OCI-LY1 (cell line): ENCODE results near the gene RFX6.

Experiments
- H2AFZ ChIP-seq: fragments of 200-600 bp; sonication (generic), shearing (Covaris generic); 2 replicates; pipeline ENCODE4 v1.6.0; 2014; ENCODE audit warnings: antibody characterized with exemption, mild to moderate bottlenecking, low read length
- H3F3A ChIP-seq: fragments of 200-600 bp; sonication (generic), shearing (Covaris generic); 2 replicates; pipeline ENCODE4 v1.6.0; 2014; ENCODE audit warnings: mild to moderate bottlenecking, antibody characterized with exemption, low read length, moderate library complexity; ENCODE audit not compliant: insufficient read depth
- H3K27ac ChIP-seq: fragments of 200-600 bp; sonication (generic); 2 replicates; pipeline ENCODE4 v1.5.1; 2014; ENCODE audit warnings: low read length, mixed run types, mild to moderate bottlenecking, low read depth; ENCODE audit not compliant: poor library complexity, severe bottlenecking
- H3K27me3 ChIP-seq: fragments of 200-600 bp; sonication (generic); 2 replicates; pipeline ENCODE4 v1.6.0; 2014; ENCODE audit warnings: antibody characterized with exemption, mild to moderate bottlenecking, low read length, moderate library complexity; ENCODE audit not compliant: insufficient read depth
- H3K36me3 ChIP-seq: fragments of 200-600 bp; sonication (generic); 2 replicates; pipeline ENCODE4 v1.6.1; 2014; ENCODE audit warnings: mild to moderate bottlenecking, antibody characterized with exemption, low read length, moderate library complexity, mixed read lengths; ENCODE audit not compliant: insufficient read depth
- H3K4me1 ChIP-seq: fragments of 200-600 bp; sonication (generic); 2 replicates; pipeline ENCODE4 v1.5.1; 2014; ENCODE audit warnings: mild to moderate bottlenecking, low read length, moderate library complexity; ENCODE audit not compliant: insufficient read depth, severe bottlenecking
- H3K4me2 ChIP-seq: fragments of 200-600 bp; sonication (generic), shearing (Covaris generic); 2 replicates; pipeline ENCODE4 v1.6.1; 2014; ENCODE audit warnings: low read length
- H3K4me3 ChIP-seq: fragments of 200-600 bp; sonication (generic); 2 replicates; pipeline ENCODE4 v1.5.1; 2014; ENCODE audit warnings: low read length, low read depth, mild to moderate bottlenecking, mixed read lengths; ENCODE audit not compliant: poor library complexity, severe bottlenecking
- H3K79me2 ChIP-seq: fragments of 200-600 bp; shearing (Covaris generic); 2 replicates; pipeline ENCODE4 v1.6.1; 2016; ENCODE audit warnings: mixed run types, low read length, mixed read lengths; ENCODE audit not compliant: insufficient read depth
- H3K9ac ChIP-seq: fragments of 200-600 bp; sonication (generic), shearing (Covaris generic); 2 replicates; pipeline ENCODE4 v1.6.1; 2014; ENCODE audit warnings: mild to moderate bottlenecking, low read length, mixed read lengths
- H3K9me2 ChIP-seq: fragments of 200-600 bp; sonication (generic), shearing (Covaris generic); 2 replicates; pipeline ENCODE4 v1.6.1; 2014; ENCODE audit warnings: low read depth, mild to moderate bottlenecking, low read length, mixed read lengths
- H3K9me3 ChIP-seq: fragments of 200-600 bp; shearing (Covaris generic); 2 replicates; pipeline ENCODE4 v1.6.1; 2014; ENCODE audit warnings: low read length, mixed read lengths
- H4K20me1 ChIP-seq: fragments of 200-600 bp; sonication (generic), shearing (Covaris generic); 2 replicates; pipeline ENCODE4 v1.6.0; 2016; ENCODE audit warnings: mild to moderate bottlenecking, low read length; ENCODE audit not compliant: insufficient read depth
- EZH2 ChIP-seq: fragments of 200-600 bp; sonication (generic), shearing (Covaris generic); IDR thresholded peaks from 2 replicates; pipeline ENCODE4 v1.8.0; 2017; ENCODE audit warnings: borderline replicate concordance, mixed run types, mild to moderate bottlenecking, antibody characterized with exemption, low read length, moderate library complexity, mixed read lengths
- TF ChIP-seq, protein P1 (sequence below): fragments of 200-600 bp; sonication (generic), shearing (Covaris generic); IDR thresholded peaks from 2 replicates; pipeline ENCODE4 v1.5.1; 2017; ENCODE audit warnings: mild to moderate bottlenecking, antibody characterized with exemption, low read length, moderate library complexity, mixed read lengths

RFX6 gene

DNA sequence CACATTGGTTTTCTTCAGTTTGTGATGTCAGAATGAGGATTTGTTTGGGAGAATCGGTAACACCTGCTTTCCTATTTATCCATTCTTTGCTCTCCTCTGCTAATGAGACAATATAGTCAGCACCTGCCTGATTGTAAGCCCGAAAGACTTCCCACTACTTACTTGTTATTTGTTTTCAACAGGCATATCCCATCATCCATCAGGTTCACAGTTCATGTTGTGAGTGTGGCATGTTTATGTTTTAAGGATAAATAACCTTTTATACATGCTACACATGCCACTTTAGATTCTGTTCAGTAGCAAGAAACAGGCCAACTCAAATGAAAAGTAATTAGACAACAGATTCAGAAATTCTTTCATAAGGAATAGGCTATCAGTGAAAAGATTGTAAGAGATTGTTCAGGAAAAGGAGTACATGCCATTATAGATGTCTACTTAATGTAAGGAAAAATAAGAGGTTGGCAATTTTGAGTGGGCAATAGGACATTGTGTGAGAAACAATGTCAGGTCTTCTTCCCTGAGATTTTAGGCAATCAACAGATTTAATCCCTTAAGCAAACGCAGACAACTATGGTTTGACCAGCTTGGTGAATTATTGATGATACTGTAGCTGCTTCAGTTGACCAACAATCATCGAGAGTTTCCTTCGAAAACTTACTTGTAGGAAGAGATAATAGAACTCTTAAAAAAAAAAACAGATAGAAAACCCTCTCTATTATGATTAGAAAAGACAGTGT is 40.3 kb upstream of the RFX6 start:
- Histone ChIP-seq H3K9me3 (no peaks in the 10 kb centered on the region), H3K9ac (no peak overlapping the region), H3K27me3 (no peaks in the 10 kb centered on the region), H4K20me1 (no peaks in the 10 kb centered on the region), H3K36me3 (no peaks in the 10 kb centered on the region), H3K79me2 (no peaks in the 10 kb centered on the region), H3K9me2 (no peaks in the 10 kb centered on the region), H3K4me2 (no peak overlapping the region), H3F3A (no peaks in the 10 kb centered on the region), H3K4me1 (no peaks in the 10 kb centered on the region), H2AFZ (no peak overlapping the region), H3K4me3 (no peak overlapping the region), H3K27ac (no peak overlapping the region)
- TF ChIP-seq, protein P1, sequence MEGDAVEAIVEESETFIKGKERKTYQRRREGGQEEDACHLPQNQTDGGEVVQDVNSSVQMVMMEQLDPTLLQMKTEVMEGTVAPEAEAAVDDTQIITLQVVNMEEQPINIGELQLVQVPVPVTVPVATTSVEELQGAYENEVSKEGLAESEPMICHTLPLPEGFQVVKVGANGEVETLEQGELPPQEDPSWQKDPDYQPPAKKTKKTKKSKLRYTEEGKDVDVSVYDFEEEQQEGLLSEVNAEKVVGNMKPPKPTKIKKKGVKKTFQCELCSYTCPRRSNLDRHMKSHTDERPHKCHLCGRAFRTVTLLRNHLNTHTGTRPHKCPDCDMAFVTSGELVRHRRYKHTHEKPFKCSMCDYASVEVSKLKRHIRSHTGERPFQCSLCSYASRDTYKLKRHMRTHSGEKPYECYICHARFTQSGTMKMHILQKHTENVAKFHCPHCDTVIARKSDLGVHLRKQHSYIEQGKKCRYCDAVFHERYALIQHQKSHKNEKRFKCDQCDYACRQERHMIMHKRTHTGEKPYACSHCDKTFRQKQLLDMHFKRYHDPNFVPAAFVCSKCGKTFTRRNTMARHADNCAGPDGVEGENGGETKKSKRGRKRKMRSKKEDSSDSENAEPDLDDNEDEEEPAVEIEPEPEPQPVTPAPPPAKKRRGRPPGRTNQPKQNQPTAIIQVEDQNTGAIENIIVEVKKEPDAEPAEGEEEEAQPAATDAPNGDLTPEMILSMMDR: no peak

DNA sequence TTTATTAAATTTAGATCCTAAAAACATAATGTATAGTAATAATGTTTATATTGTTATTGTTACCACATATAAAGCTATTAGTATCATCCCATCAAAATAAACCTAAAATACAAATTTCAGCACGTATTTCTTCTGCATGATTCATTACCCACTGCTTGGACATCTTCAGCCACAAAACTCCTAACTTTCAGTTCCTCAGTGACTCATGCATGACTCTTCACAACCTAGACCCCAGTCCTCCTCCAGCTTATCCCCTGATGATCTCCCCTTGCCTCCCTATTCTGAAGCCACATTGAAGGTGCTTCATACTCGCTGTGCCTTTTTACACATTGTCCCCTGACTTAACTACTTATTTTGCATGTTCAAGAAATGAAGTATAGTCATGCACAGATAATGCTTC is 37.0 kb upstream of the RFX6 start:
- Histone ChIP-seq H3K4me1 (no peaks in the 10 kb centered on the region), H2AFZ (no peak overlapping the region), H3K4me3 (no peak overlapping the region), H3K27me3 (no peaks in the 10 kb centered on the region), H3F3A (no peaks in the 10 kb centered on the region), H3K4me2 (no peak overlapping the region), H3K79me2 (no peaks in the 10 kb centered on the region), H4K20me1 (no peaks in the 10 kb centered on the region), H3K9me3 (no peaks in the 10 kb centered on the region), H3K27ac (no peak overlapping the region), H3K36me3 (no peaks in the 10 kb centered on the region), H3K9ac (no peak overlapping the region), H3K9me2 (no peaks in the 10 kb centered on the region)
- TF ChIP-seq, protein P1: no peak
- TF ChIP-seq EZH2: no peak

DNA sequence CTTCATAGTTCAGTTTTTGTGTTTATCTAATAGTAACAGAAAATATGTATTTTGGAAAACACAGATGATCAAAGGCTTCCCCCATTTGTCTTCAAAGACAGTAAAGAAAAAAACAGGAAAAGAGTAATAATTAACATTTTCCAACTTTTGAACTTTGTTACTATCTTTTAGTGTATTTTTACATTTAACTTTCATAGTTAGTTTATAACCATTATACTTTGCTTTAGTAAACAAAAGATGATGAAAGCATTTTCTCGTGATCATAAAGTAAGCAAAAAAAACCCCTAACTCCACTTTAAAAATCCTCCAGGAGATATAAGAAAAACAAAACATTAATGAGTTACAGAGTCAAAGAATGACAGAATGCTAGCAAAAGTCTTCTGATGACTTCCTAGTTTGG is 34.6 kb upstream of the RFX6 start:
- Histone ChIP-seq H3K9me3 (no peaks in the 10 kb centered on the region), H3K9ac (no peak overlapping the region), H4K20me1 (no peaks in the 10 kb centered on the region), H3K27me3 (no peaks in the 10 kb centered on the region), H3K9me2 (no peaks in the 10 kb centered on the region), H3K4me2 (no peak overlapping the region), H3K27ac (no peak overlapping the region), H2AFZ (no peak overlapping the region), H3K79me2 (no peaks in the 10 kb centered on the region), H3K4me3 (no peak overlapping the region), H3K4me1 (no peaks in the 10 kb centered on the region), H3K36me3 (no peaks in the 10 kb centered on the region), H3F3A (no peaks in the 10 kb centered on the region)
- no peak for TF ChIP-seq EZH2
- TF ChIP-seq, protein P1: no peak
